Breast epithelium (tissue), 3 donors: ENCODE measurements around the gene TYW1.
"Not testable (repeated sequence)": the region's sequence is repeated elsewhere in the genome, so short reads cannot be mapped to it uniquely, and the experiment has no call there.

Experiments used
- POLR2A ChIP-seq: fragments of 450-650 bp; IDR thresholded peaks from one replicate; pipeline ENCODE4 v1.6.1; 2016; ENCODE audit warnings: antibody characterized with exemption, mild to moderate bottlenecking, moderate library complexity
- TF ChIP-seq, protein P1 (sequence below), 3 donors: fragments of 450-650 bp; IDR thresholded peaks; one replicate each; pipeline ENCODE4 v1.5.1; 2016 to 2017; ENCODE audit warnings: antibody characterized with exemption in 3 of 3, mild to moderate bottlenecking in 3 of 3, moderate library complexity in 3 of 3

DNA sequence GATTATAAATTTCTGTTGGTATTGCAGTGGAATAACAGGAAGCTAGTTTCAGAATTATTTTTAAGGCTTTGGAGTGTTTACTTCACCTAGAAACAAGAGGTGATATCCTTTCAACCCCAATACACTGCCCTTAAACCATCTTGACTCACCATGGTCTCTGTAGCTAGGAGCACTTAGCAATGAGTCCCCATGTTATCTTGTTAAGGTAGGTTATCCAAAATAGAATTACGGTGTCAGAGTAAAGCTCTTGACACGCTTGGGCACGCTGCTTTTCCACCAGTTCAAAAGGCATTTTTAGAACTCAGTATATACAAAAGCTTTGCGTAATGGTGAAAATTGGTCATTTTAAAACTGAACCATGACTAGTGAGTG lies 46.9 kb downstream of the TYW1 start:
- TF ChIP-seq, protein P1, sequence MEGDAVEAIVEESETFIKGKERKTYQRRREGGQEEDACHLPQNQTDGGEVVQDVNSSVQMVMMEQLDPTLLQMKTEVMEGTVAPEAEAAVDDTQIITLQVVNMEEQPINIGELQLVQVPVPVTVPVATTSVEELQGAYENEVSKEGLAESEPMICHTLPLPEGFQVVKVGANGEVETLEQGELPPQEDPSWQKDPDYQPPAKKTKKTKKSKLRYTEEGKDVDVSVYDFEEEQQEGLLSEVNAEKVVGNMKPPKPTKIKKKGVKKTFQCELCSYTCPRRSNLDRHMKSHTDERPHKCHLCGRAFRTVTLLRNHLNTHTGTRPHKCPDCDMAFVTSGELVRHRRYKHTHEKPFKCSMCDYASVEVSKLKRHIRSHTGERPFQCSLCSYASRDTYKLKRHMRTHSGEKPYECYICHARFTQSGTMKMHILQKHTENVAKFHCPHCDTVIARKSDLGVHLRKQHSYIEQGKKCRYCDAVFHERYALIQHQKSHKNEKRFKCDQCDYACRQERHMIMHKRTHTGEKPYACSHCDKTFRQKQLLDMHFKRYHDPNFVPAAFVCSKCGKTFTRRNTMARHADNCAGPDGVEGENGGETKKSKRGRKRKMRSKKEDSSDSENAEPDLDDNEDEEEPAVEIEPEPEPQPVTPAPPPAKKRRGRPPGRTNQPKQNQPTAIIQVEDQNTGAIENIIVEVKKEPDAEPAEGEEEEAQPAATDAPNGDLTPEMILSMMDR (IDR thresholded peaks at IDR 0.05): not testable (repeated sequence)
- not testable (repeated sequence) for TF ChIP-seq POLR2A
